Measurements from ENCODE around the gene DYNLT4. TPM values are rescaled to one million over a fixed set of nuclear protein-coding genes. Genes with fewer than 3 reads are reported as not detected.

DYNLT4 gene
- total and polyA plus RNA-seq, 2 of the 13 experiments (the other 11 are each of a cell fraction or from before 2014, with no cell fraction given): 0.77 TPM; not detected in 1

DNA sequence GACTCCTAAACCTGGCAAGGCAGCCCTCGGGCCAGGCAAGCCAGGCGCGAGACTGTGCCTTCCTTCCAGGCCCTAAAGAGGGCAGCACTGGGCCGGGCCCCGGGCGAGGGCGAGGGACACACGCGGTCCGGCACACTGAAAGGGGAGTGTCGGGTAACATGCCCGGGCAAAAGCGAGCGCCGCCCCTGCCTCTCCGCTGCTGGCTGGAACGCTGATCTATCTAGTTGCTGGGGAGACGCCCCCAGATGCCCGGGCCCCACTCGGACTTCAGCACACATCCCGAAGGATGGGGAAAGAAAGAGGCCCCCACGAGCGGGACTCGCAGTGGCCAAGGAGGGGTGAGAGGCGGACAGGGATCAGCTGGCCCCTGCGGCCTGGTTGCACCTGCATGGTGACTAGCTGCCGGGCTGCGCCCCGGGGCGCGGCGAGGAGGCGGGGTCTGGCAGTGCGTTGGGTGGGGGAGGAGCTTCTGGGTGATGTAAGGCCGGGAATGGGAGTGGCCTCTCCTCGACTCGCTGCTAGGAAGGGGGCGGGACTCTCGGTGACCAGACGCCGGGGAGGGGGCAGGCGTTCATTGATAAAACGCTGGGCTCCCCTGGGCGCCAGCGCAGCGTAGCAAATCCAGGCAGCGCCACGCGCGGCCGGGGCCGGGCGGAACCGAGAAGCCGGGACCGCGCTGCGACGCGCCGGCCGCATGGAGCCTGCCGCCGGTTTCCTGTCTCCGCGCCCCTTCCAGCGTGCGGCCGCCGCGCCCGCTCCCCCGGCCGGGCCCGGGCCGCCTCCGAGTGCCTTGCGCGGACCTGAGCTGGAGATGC lies 7.2 kb downstream of the DYNLT4 start, which contains the start of gene PLK3 (continued):
- TF ChIP-seq, protein P1, sequence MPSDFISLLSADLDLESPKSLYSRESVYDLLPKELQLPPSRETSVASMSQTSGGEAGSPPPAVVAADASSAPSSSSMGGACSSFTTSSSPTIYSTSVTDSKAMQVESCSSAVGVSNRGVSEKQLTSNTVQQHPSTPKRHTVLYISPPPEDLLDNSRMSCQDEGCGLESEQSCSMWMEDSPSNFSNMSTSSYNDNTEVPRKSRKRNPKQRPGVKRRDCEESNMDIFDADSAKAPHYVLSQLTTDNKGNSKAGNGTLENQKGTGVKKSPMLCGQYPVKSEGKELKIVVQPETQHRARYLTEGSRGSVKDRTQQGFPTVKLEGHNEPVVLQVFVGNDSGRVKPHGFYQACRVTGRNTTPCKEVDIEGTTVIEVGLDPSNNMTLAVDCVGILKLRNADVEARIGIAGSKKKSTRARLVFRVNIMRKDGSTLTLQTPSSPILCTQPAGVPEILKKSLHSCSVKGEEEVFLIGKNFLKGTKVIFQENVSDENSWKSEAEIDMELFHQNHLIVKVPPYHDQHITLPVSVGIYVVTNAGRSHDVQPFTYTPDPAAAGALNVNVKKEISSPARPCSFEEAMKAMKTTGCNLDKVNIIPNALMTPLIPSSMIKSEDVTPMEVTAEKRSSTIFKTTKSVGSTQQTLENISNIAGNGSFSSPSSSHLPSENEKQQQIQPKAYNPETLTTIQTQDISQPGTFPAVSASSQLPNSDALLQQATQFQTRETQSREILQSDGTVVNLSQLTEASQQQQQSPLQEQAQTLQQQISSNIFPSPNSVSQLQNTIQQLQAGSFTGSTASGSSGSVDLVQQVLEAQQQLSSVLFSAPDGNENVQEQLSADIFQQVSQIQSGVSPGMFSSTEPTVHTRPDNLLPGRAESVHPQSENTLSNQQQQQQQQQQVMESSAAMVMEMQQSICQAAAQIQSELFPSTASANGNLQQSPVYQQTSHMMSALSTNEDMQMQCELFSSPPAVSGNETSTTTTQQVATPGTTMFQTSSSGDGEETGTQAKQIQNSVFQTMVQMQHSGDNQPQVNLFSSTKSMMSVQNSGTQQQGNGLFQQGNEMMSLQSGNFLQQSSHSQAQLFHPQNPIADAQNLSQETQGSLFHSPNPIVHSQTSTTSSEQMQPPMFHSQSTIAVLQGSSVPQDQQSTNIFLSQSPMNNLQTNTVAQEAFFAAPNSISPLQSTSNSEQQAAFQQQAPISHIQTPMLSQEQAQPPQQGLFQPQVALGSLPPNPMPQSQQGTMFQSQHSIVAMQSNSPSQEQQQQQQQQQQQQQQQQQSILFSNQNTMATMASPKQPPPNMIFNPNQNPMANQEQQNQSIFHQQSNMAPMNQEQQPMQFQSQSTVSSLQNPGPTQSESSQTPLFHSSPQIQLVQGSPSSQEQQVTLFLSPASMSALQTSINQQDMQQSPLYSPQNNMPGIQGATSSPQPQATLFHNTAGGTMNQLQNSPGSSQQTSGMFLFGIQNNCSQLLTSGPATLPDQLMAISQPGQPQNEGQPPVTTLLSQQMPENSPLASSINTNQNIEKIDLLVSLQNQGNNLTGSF (CRISPR knock-in tag; IDR thresholded peaks at IDR 0.05): no peak
- TF ChIP-seq ZNF317 (CRISPR knock-in tag; IDR thresholded peaks at IDR 0.05): peak; percentile 72; the same call in 1 of the 2 replicates
- no peak for TF ChIP-seq CENPX (CRISPR knock-in tag; IDR thresholded peaks at IDR 0.05)
- no peak for TF ChIP-seq ZNF337 (CRISPR knock-in tag; IDR thresholded peaks at IDR 0.05; ENCODE audit: borderline replicate concordance, low read depth)
- no peak for TF ChIP-seq KLF13 (CRISPR knock-in tag; IDR thresholded peaks at IDR 0.05)
- TF ChIP-seq NFATC3 (CRISPR knock-in tag; IDR thresholded peaks at IDR 0.05): no peak
- peak; percentile 47; the same call in 1 of the 2 replicates for TF ChIP-seq SP2 (CRISPR knock-in tag; IDR thresholded peaks at IDR 0.05)
- TF ChIP-seq, protein P2, sequence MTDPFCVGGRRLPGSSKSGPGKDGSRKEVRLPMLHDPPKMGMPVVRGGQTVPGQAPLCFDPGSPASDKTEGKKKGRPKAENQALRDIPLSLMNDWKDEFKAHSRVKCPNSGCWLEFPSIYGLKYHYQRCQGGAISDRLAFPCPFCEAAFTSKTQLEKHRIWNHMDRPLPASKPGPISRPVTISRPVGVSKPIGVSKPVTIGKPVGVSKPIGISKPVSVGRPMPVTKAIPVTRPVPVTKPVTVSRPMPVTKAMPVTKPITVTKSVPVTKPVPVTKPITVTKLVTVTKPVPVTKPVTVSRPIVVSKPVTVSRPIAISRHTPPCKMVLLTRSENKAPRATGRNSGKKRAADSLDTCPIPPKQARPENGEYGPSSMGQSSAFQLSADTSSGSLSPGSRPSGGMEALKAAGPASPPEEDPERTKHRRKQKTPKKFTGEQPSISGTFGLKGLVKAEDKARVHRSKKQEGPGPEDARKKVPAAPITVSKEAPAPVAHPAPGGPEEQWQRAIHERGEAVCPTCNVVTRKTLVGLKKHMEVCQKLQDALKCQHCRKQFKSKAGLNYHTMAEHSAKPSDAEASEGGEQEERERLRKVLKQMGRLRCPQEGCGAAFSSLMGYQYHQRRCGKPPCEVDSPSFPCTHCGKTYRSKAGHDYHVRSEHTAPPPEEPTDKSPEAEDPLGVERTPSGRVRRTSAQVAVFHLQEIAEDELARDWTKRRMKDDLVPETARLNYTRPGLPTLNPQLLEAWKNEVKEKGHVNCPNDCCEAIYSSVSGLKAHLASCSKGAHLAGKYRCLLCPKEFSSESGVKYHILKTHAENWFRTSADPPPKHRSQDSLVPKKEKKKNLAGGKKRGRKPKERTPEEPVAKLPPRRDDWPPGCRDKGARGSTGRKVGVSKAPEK (CRISPR knock-in tag; IDR thresholded peaks at IDR 0.05; ENCODE audit: borderline replicate concordance): no peak
- TF ChIP-seq, protein P3, sequence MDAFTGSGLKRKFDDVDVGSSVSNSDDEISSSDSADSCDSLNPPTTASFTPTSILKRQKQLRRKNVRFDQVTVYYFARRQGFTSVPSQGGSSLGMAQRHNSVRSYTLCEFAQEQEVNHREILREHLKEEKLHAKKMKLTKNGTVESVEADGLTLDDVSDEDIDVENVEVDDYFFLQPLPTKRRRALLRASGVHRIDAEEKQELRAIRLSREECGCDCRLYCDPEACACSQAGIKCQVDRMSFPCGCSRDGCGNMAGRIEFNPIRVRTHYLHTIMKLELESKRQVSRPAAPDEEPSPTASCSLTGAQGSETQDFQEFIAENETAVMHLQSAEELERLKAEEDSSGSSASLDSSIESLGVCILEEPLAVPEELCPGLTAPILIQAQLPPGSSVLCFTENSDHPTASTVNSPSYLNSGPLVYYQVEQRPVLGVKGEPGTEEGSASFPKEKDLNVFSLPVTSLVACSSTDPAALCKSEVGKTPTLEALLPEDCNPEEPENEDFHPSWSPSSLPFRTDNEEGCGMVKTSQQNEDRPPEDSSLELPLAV (CRISPR knock-in tag; conservative IDR thresholded peaks at IDR 0.05; ENCODE audit: low read depth): no peak
- TF ChIP-seq, protein P4, sequence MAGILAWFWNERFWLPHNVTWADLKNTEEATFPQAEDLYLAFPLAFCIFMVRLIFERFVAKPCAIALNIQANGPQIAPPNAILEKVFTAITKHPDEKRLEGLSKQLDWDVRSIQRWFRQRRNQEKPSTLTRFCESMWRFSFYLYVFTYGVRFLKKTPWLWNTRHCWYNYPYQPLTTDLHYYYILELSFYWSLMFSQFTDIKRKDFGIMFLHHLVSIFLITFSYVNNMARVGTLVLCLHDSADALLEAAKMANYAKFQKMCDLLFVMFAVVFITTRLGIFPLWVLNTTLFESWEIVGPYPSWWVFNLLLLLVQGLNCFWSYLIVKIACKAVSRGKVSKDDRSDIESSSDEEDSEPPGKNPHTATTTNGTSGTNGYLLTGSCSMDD (CRISPR knock-in tag; IDR thresholded peaks at IDR 0.05): no peak
- TF ChIP-seq ZNF24 (IDR thresholded peaks at IDR 0.05): peak; percentile 77
- TF ChIP-seq NAIF1 (CRISPR knock-in tag; IDR thresholded peaks at IDR 0.05; ENCODE audit: borderline replicate concordance): peak; percentile 59; the same call in 1 of the 2 replicates
- 0 out of 2 replicates have a peak, but pooled peaks have one; percentile 37 for TF ChIP-seq ZNF850 (CRISPR knock-in tag; conservative IDR thresholded peaks at IDR 0.05)
- 0 out of 2 replicates have a peak, but pooled peaks have one; percentile 40 for TF ChIP-seq ZBTB7B (CRISPR knock-in tag; IDR thresholded peaks at IDR 0.05)
- no peak; the same call in none of the 2 replicates for TF ChIP-seq CREB1 (IDR thresholded peaks at IDR 0.05)
- TF ChIP-seq CREB1 (CRISPR knock-in tag; IDR thresholded peaks at IDR 0.05): no peak
